Stomach smooth muscle (tissue), 2 donors: ENCODE measurements around the gene BRPF3.

Experiments used
- H3K27ac ChIP-seq: one replicate; pipeline ENCODE4 v1.7.0; 2013; ENCODE audit warnings: mild to moderate bottlenecking, low read length, inconsistent platforms
- H3K27me3 ChIP-seq, 2 donors: one replicate each; pipeline ENCODE4 v1.7.0; 2013; ENCODE audit warnings: low read length in 2 of 2; ENCODE audit not compliant: insufficient read depth in 2 of 2, control insufficient read depth in 1 of 2
- H3K36me3 ChIP-seq, 2 donors: one replicate each; pipeline ENCODE4 v1.7.0; 2013; ENCODE audit warnings: low read length in 2 of 2; ENCODE audit not compliant: control insufficient read depth in 2 of 2, insufficient read depth in 2 of 2
- H3K4me1 ChIP-seq: one replicate; pipeline ENCODE4 v1.7.0; 2013; ENCODE audit warnings: low read length; ENCODE audit not compliant: control insufficient read depth, insufficient read depth
- H3K4me3 ChIP-seq, 2 donors: one replicate each; pipeline ENCODE4 v1.7.0; 2013; ENCODE audit warnings: low read length in 2 of 2
- H3K9ac ChIP-seq, 2 donors: one replicate each; pipeline ENCODE4 v1.7.0; 2013; ENCODE audit warnings: low read length in 2 of 2, mild to moderate bottlenecking in 1 of 2
- H3K9me3 ChIP-seq, 2 donors: one replicate each; pipeline ENCODE4 v1.7.0; 2013; ENCODE audit warnings: low read length in 2 of 2; ENCODE audit not compliant: control insufficient read depth in 2 of 2
- donor health status: healthy.
- donor health status: Pancreatic carcinoma.

The BRPF3 gene

GRCh38 chr6:36177166-36177565 lies 19.4 kb upstream of the BRPF3 start:
- Histone ChIP-seq H3K9me3 (peaks cover 0 to 5% of the 10 kb centered on the region in 2 donors), H3K4me1 (no peaks in the 10 kb centered on the region), H3K27ac (no peak overlapping the region), H3K36me3 (no peaks in the 10 kb centered on the region), H3K4me3 (no peak overlapping the region), H3K27me3 (no peaks in the 10 kb centered on the region), H3K9ac (no peak overlapping the region)

GRCh38 chr6:36178544-36178943 lies 18.0 kb upstream of the BRPF3 start:
- Histone ChIP-seq H3K4me3 (no peak overlapping the region), H3K27me3 (no peaks in the 10 kb centered on the region), H3K27ac (no peak overlapping the region), H3K9ac (no peak overlapping the region), H3K9me3 (peaks cover 0 to 5% of the 10 kb centered on the region in 2 donors), H3K36me3 (no peaks in the 10 kb centered on the region), H3K4me1 (no peaks in the 10 kb centered on the region)

GRCh38 chr6:36180126-36180525 lies 16.4 kb upstream of the BRPF3 start:
- no peaks in the 10 kb centered on the region for H3K27me3 ChIP-seq
- H3K4me1 ChIP-seq, result no peaks in the 10 kb centered on the region
- no peak overlapping the region for H3K9ac ChIP-seq
- H3K36me3 ChIP-seq, result no peaks in the 10 kb centered on the region
- no peak overlapping the region for H3K4me3 ChIP-seq
- no peak overlapping the region for H3K27ac ChIP-seq
- H3K9me3 ChIP-seq, result peaks cover 0 to 5% of the 10 kb centered on the region in 2 donors

- no peaks in the 10 kb centered on the region for H3K4me1 ChIP-seq
- H3K36me3 ChIP-seq, result no peaks in the 10 kb centered on the region
- no peaks in the 10 kb centered on the region for H3K9me3 ChIP-seq
- H3K27me3 ChIP-seq, result no peaks in the 10 kb centered on the region
- no peak overlapping the region for H3K9ac ChIP-seq
- no peak overlapping the region for H3K27ac ChIP-seq
- no peak overlapping the region for H3K4me3 ChIP-seq
These were observed 12.2 kb upstream of the BRPF3 start for GRCh38 chr6:36184311-36184710.

- H3K4me1 ChIP-seq, result no peaks in the 10 kb centered on the region
- no peak overlapping the region for H3K9ac ChIP-seq
- no peak overlapping the region for H3K4me3 ChIP-seq
- H3K9me3 ChIP-seq, result no peaks in the 10 kb centered on the region
- no peak overlapping the region for H3K27ac ChIP-seq
- H3K36me3 ChIP-seq, result no peaks in the 10 kb centered on the region
- H3K27me3 ChIP-seq, result no peaks in the 10 kb centered on the region
These were observed 10.3 kb upstream of the BRPF3 start for GRCh38 chr6:36186199-36186598.

GRCh38 chr6:36187446-36187845 lies 9.1 kb upstream of the BRPF3 start:
- no peak overlapping the region for H3K9ac ChIP-seq
- H3K4me1 ChIP-seq, result no peaks in the 10 kb centered on the region
- no peaks in the 10 kb centered on the region for H3K36me3 ChIP-seq
- no peaks in the 10 kb centered on the region for H3K27me3 ChIP-seq
- no peak overlapping the region for H3K4me3 ChIP-seq
- H3K9me3 ChIP-seq, result no peaks in the 10 kb centered on the region
- no peak overlapping the region for H3K27ac ChIP-seq

GRCh38 chr6:36195471-36196112 lies 952 bp upstream of the BRPF3 start:
- H3K9ac ChIP-seq, result peak overlapping the region; percentile 82 to 89

GRCh38 chr6:36196880-36197548 lies 470 bp downstream of the BRPF3 start:
- Histone ChIP-seq H3K4me1 (peaks cover 23% of the 10 kb centered on the region), H3K27ac (peak overlapping the region; percentile 84), H3K36me3 (peaks cover 10 to 19% of the 10 kb centered on the region in 2 donors), H3K27me3 (no peaks in the 10 kb centered on the region), H3K4me3 (peak overlapping the region; percentile 77 to 84), H3K9ac (peak overlapping the region; percentile 75 to 82), H3K9me3 (no peaks in the 10 kb centered on the region)

More at GRCh38 chr6:36195471-36196112, 952 bp upstream of the BRPF3 start:
- peaks cover 17% of the 10 kb centered on the region for H3K4me1 ChIP-seq
- H3K36me3 ChIP-seq, result peaks cover under 1 to 5% of the 10 kb centered on the region in 2 donors
- peak overlapping the region; percentile 84 for H3K27ac ChIP-seq
- H3K4me3 ChIP-seq, result peak overlapping the region; percentile 84 to 85
- H3K9me3 ChIP-seq, result no peaks in the 10 kb centered on the region
- H3K27me3 ChIP-seq, result no peaks in the 10 kb centered on the region

- peak overlapping the region; percentile 77 to 84 for H3K4me3 ChIP-seq
- no peaks in the 10 kb centered on the region for H3K27me3 ChIP-seq
- no peak overlapping the region for H3K9ac ChIP-seq
- no peak overlapping the region for H3K27ac ChIP-seq
- H3K36me3 ChIP-seq, result peaks cover 16 to 26% of the 10 kb centered on the region in 2 donors
- peaks cover 27% of the 10 kb centered on the region for H3K4me1 ChIP-seq
- no peaks in the 10 kb centered on the region for H3K9me3 ChIP-seq
These were observed 1.2 kb downstream of the BRPF3 start for GRCh38 chr6:36197739-36198221.

- H3K36me3 ChIP-seq, result peaks cover 25 to 33% of the 10 kb centered on the region in 2 donors
- peaks cover 27% of the 10 kb centered on the region for H3K4me1 ChIP-seq
- H3K4me3 ChIP-seq, result no peak overlapping the region
- H3K27ac ChIP-seq, result no peak overlapping the region
- H3K9ac ChIP-seq, result no peak overlapping the region
- H3K9me3 ChIP-seq, result no peaks in the 10 kb centered on the region
- no peaks in the 10 kb centered on the region for H3K27me3 ChIP-seq
These were observed 2.4 kb downstream of the BRPF3 start for GRCh38 chr6:36198986-36199385.
